Cortex of kidney (tissue), 1 donor: Measurements from ENCODE around the gene GBX2.

Source experiments
- DNase-seq: peaks from one replicate; lab custom pipeline; 2025; lab: John Stamatoyannopoulos, UW

Gene GBX2

GRCh38 chr2:236180831-236181453, 12.8 kb upstream of the GBX2 start:
- DNase-seq: no peak

- DNase-seq: no peak
Measured at GRCh38 chr2:236180076-236180816, 12.1 kb upstream of the GBX2 start.

GRCh38 chr2:236179236-236180075, 11.3 kb upstream of the GBX2 start:
- DNase-seq: no peak

GRCh38 chr2:236178890-236179235, 10.7 kb upstream of the GBX2 start:
- no peak for DNase-seq

- no peak for DNase-seq
Measured at GRCh38 chr2:236177967-236178889, 10.0 kb upstream of the GBX2 start.

GRCh38 chr2:236177604-236177966, 9.4 kb upstream of the GBX2 start:
- no peak for DNase-seq

GRCh38 chr2:236176951-236177350, 8.8 kb upstream of the GBX2 start:
- no peak for DNase-seq

- no peak for DNase-seq
Measured at GRCh38 chr2:236176417-236176816, 8.2 kb upstream of the GBX2 start.

GRCh38 chr2:236175548-236176150, 7.5 kb upstream of the GBX2 start:
- no peak for DNase-seq

GRCh38 chr2:236173729-236174607, 5.8 kb upstream of the GBX2 start:
- no peak for DNase-seq

GRCh38 chr2:236173036-236173728, 5.0 kb upstream of the GBX2 start:
- no peak for DNase-seq

- DNase-seq: no peak
Measured at GRCh38 chr2:236172255-236173035, 4.3 kb upstream of the GBX2 start.

- DNase-seq: no peak
Measured at GRCh38 chr2:236171680-236172254, 3.6 kb upstream of the GBX2 start.

GRCh38 chr2:236171181-236171679, 3.0 kb upstream of the GBX2 start:
- DNase-seq: no peak

GRCh38 chr2:236170590-236171165, 2.5 kb upstream of the GBX2 start:
- DNase-seq: no peak

- DNase-seq: no peak
Measured at GRCh38 chr2:236169741-236170589, 1.8 kb upstream of the GBX2 start.

GRCh38 chr2:236169151-236169721, 1.1 kb upstream of the GBX2 start:
- no peak for DNase-seq
